Gastrocnemius medialis (tissue), 4 donors: ENCODE measurements around the gene MRM2. TPM values are rescaled to one million over a fixed set of nuclear protein-coding genes. Genes with fewer than 3 reads are reported as not detected.

Experiments used
- ATAC-seq, 2 donors: fragments of 150-250 bp; one replicate each; pipeline ENCODE4 v1.9.1; 2016
- DNase-seq, 2 donors: peaks; one replicate each; pipeline ENCODE4 v3.0.0-alpha.2; 2019
- H3K27ac ChIP-seq, 4 donors: fragments of 200-600 bp; sonication (generic); 1 replicate in 1 of 4; 2 replicates in 3 of 4; pipeline ENCODE4 v1.5.1; 2016 to 2018; ENCODE audit warnings: mild to moderate bottlenecking in 2 of 4, moderate library complexity in 1 of 4
- H3K27me3 ChIP-seq, 3 donors: fragments of 200-600 bp; sonication (generic) in 2 of 3; 1 replicate in 1 of 3; 2 replicates in 2 of 3; pipeline versions ENCODE4 v1.5.1 to v1.6.0; 2016 to 2019; ENCODE audit warnings: mild to moderate bottlenecking in 1 of 3, moderate library complexity in 1 of 3
- H3K36me3 ChIP-seq, 2 donors: fragments of 200-600 bp; sonication (generic) in 1 of 2; one replicate each; pipeline ENCODE4 v1.5.1; 2017 to 2018
- H3K4me1 ChIP-seq, 2 donors: fragments of 200-600 bp; sonication (generic) in 1 of 2; one replicate each; pipeline ENCODE4 v1.5.1; 2016 to 2017; ENCODE audit warnings: mild to moderate bottlenecking in 2 of 2
- H3K4me3 ChIP-seq, 4 donors: fragments of 200-600 bp; sonication (generic) in 3 of 4; 1 replicate in 1 of 4; 2 replicates in 3 of 4; pipeline ENCODE4 v1.5.1; 2016 to 2019; ENCODE audit warnings: mild to moderate bottlenecking in 2 of 4
- H3K9me3 ChIP-seq, 3 donors: fragments of 200-600 bp; sonication (generic) in 2 of 3; 1 replicate in 1 of 3; 2 replicates in 2 of 3; pipeline ENCODE4 v1.5.1; 2016 to 2019
- CTCF ChIP-seq, 5 experiments: fragments of 450-650 bp in 3 of 5; fragments of 200-600 bp in 2 of 5; sonication (generic) in 2 of 5; IDR thresholded peaks in 4 of 5; conservative IDR thresholded peaks in 1 of 5; 1 replicate in 4 of 5; 2 replicates in 1 of 5; pipeline ENCODE4 v1.5.1; 2016 to 2019; ENCODE audit warnings: antibody characterized with exemption in 5 of 5, mild to moderate bottlenecking in 3 of 5, moderate library complexity in 3 of 5
- POLR2A ChIP-seq, 2 donors: fragments of 450-650 bp; IDR thresholded peaks; one replicate each; pipeline ENCODE4 v1.6.1; 2017; ENCODE audit warnings: antibody characterized with exemption in 2 of 2, mild to moderate bottlenecking in 2 of 2, moderate library complexity in 2 of 2
- in situ Hi-C, 4 donors: fragments of 200-750 bp; cut with MboI; loops; one replicate each; pipeline versions ENCODE4 v1.15.0 to v1.8.0; 2017; ENCODE audit warnings: low sequenced_read_pairs in 4 of 4
- intact Hi-C: fragments of 100-400 bp; cut with DNase I; formaldehyde crosslinking; loops from one replicate; pipeline ENCODE4 v1.15.1; 2023; ENCODE audit warnings: low total_unique reads
- total RNA-seq, 4 donors: library from RNA; depleted of rRNA; stranded (reverse); fragments of >200 nt; gene quantifications; one replicate each; pipeline versions ENCODE4 v1.1.0 to v1.2.3, GENCODE V29; 2016

The MRM2 gene
- total RNA-seq, 4 donors from 2014 or later: 14.1 to 41.7 (median 16.9) TPM

GRCh38 chr7:2199528-2199927, 42.5 kb downstream of the MRM2 start:
- Histone ChIP-seq H3K36me3 (no peaks in the 10 kb centered on the region), H3K4me1 (peaks cover 25 to 28% of the 10 kb centered on the region in 2 donors), H3K4me3 (no peak overlapping the region), H3K9me3 (no peaks in the 10 kb centered on the region), H3K27me3 (no peaks in the 10 kb centered on the region), H3K27ac (no peak overlapping the region)
- DNase-seq (no peak), ATAC-seq (no peak)
- intact Hi-C loops (loop anchor here (10.0 kb wide), 1 partner anchor 625 kb away; the partner anchor contains the start of gene PSMG3), in situ Hi-C loops (no loop called here)
- no peak for TF ChIP-seq CTCF (IDR thresholded peaks at IDR 0.05 in 4 of 5, conservative IDR thresholded peaks at IDR 0.05 in 1 of 5)
- no peak for TF ChIP-seq POLR2A (IDR thresholded peaks at IDR 0.05)

- Histone ChIP-seq H3K27ac (no peak overlapping the region), H3K4me3 (no peak overlapping the region), H3K36me3 (no peaks in the 10 kb centered on the region), H3K9me3 (no peaks in the 10 kb centered on the region), H3K27me3 (no peaks in the 10 kb centered on the region), H3K4me1 (peaks cover 29% of the 10 kb centered on the region in 2 donors)
- in situ Hi-C loops (no loop called here), intact Hi-C loops (loop anchor here (10.0 kb wide), 1 partner anchor 624 kb away; the partner anchor contains the start of gene PSMG3)
- no peak for ATAC-seq
- TF ChIP-seq CTCF (IDR thresholded peaks at IDR 0.05 in 4 of 5, conservative IDR thresholded peaks at IDR 0.05 in 1 of 5) (no peak), POLR2A (IDR thresholded peaks at IDR 0.05) (no peak)
- no peak for DNase-seq
These were observed 43.2 kb downstream of the MRM2 start for GRCh38 chr7:2198760-2199159.

GRCh38 chr7:2198206-2198605, 43.8 kb downstream of the MRM2 start:
- in situ Hi-C loops: no loop called here
- Histone ChIP-seq H3K9me3 (no peaks in the 10 kb centered on the region), H3K4me1 (peaks cover 29 to 33% of the 10 kb centered on the region in 2 donors), H3K4me3 (no peak overlapping the region), H3K27ac (no peak overlapping the region), H3K36me3 (no peaks in the 10 kb centered on the region), H3K27me3 (no peaks in the 10 kb centered on the region)
- ATAC-seq (no peak), DNase-seq (peak in 1 of 2 donors; percentile 47)
- intact Hi-C loops: loop anchor here (10.0 kb wide), 1 partner anchor 623 kb away; the partner anchor contains the start of gene PSMG3
- TF ChIP-seq POLR2A (IDR thresholded peaks at IDR 0.05) (no peak), CTCF (IDR thresholded peaks at IDR 0.05 in 4 of 5, conservative IDR thresholded peaks at IDR 0.05 in 1 of 5) (no peak)

- H3K27me3 ChIP-seq: no peaks in the 10 kb centered on the region
- in situ Hi-C loops (no loop called here), intact Hi-C loops (loop anchor here (10.0 kb wide), 1 partner anchor 623 kb away; the partner anchor contains the start of gene PSMG3)
- no peak overlapping the region for H3K4me3 ChIP-seq
- H3K27ac ChIP-seq: peak overlapping the region in 3 of 4 donors; percentile 29 to 71 (median 55)
- DNase-seq (no peak), ATAC-seq (no peak)
- TF ChIP-seq POLR2A (IDR thresholded peaks at IDR 0.05) (no peak), CTCF (IDR thresholded peaks at IDR 0.05 in 4 of 5, conservative IDR thresholded peaks at IDR 0.05 in 1 of 5) (no peak)
- H3K9me3 ChIP-seq: no peaks in the 10 kb centered on the region
- no peaks in the 10 kb centered on the region for H3K36me3 ChIP-seq
- peaks cover 30 to 37% of the 10 kb centered on the region in 2 donors for H3K4me1 ChIP-seq
These were observed 44.4 kb downstream of the MRM2 start for GRCh38 chr7:2197436-2198155.
